Activated T-cell treated with anti-CD3 and anti-CD28 coated beads for 1 hour (primary cell): ENCODE measurements around the gene MRGPRG.

ENCODE experiments used
- DNase-seq: peaks from one replicate; pipeline ENCODE4 v3.0.0-alpha.2; 2020; ENCODE audit warnings: low read depth

The MRGPRG gene

DNA sequence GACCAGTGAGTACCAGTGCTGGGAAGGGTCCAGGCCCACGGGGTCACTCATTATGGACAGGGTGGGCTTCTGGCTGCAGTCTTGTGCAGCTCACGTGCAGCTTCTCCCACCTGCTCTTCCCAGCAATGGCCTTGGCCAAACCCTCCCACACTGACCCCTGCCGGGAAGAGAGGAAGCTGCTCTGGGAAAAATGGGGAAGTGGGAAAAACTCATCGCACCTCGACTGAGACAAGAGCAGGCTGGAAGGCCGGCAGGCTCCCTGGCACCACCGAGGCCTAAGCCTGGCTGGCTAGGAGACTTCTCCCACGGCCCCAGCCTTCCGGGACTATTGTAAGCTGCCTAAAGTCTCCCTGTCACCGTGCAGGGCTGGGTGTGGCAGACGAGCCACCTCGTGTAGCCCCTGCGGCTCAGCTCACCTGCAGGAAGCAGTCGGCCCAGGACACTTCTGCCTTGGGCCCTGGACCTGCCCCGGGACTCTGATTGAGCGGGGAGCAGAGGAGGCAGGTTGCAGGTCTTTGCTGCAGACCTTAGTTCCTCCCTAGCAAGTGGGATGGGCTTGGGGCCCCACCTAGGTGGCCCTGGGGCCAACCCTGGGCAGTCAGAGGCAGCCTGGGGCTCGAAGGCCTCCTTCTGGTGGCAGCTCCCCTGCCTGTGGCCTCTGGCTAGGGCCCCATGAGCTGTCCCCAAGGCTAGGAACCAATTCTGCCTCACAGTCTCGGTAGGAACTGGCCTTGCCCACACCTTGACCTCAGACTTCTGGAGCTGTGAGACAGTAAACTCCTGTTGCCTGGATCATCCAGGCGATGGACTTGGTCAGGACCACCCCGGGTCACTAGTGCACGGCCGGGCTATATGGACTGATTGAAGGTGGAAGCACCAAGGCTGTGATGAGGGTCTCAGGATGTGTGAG, 23.1 kb downstream of the MRGPRG start:
- DNase-seq, result no peak

DNA sequence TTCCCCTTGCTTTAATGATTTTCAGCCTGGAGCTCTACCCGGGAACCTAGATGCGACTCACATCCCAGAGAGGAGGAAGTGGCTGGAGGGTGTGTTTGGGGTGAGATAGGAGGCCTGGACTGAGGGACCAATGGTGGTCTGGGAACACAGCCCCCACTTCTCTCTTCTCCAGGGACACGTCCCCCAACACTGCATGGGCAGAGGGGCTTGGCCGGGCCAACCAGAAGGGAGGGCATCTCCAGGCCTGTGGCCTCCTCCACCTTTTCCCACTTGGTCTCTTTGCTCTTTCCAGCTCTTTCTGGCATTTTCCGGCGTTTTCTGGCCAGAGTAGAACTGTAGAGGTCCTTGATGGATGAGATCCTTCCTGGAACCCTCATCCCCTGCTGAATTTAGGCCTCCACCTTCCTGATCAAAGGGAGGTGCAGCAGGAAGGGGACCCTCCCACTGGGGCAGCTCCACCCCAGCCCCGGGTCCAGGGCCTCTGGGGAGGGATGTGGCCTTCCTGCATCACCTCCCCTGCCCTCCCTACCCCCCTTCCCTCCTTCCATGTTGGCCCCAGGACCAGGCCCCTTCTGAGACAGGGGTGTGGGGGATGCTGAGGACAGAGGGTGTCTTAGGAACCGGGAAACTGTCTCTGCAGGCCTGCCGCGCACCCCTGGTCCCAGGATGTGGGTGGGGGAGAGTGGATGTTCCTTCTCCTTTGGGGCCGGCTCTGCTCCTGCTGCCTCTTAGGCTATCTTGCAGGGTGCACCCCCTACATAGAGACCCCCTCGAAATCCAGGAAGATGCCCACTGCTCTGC, 24.4 kb downstream of the MRGPRG start:
- DNase-seq, result no peak

DNA sequence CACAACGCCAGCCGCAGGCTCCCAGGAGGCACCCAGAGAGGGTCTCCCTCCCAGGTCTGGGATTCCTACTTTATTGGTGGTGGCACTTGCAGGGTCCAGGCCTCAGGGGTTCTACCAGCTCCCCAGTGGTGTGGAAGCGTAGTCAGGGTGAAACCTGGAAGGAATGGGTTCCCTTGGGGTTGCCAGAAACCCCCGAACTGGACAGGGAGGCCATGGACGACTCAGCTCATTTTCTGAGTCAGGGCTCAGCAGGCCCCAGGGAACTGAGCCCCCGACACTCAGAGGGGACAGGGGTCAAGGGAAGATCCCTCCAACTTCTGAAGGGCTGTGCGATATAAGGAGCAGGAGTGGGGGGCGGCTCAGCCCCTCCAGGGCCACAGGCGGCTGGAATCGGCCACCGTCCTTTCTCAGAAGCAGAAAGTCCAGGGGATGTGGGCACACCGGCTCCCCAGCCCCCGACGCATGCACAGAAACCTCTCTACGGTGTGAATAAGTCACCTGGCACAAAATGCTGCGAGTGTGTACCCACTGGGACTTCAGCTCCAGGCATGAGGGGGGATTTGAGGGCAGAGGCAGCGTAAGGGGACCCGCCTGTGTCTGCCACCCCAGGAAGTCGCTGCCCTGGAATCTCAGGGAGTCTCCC, 25.1 kb downstream of the MRGPRG start:
- no peak for DNase-seq

DNA sequence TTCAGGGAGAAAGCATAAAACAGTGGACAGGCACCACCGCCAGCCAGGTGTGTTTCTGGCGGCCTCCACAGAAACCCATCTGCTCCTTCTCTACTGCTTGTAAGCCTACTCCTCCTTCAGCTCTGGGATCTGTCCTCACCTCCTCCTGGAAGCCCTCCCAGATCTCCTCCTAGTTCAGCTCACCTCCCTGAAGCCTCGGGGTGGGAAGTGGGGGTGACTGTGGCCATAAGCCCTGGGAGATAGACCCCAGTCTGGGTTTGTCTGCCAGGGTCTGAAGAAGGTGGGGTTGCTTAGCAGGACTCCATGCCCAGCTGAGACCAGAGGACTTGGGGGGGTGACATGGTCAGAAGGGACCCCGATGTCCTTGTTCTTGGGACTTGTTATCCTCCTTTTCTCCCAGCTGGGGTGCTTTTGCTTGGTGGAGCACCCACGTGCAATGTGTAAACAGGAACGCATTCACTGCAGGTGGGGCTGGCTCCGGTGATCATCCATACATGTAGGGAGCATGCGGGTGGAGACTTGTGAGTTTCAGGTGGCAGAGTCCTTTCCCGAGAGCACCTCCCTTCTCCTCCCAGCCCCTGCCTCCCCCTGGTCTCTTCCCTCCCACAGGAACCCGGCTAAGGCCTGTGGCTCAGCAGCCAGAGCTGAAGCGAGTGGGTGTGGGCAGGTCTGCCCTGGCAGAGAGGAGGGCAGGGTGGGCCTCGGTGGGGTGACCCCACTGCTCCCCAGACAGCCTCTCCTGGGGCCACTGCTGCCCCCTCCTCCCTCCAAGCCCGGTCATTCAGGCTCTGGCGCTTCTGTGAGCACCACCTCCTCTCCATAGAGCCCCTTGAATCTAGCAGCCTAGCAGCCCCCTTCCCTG, 25.9 kb downstream of the MRGPRG start:
- no peak for DNase-seq

DNA sequence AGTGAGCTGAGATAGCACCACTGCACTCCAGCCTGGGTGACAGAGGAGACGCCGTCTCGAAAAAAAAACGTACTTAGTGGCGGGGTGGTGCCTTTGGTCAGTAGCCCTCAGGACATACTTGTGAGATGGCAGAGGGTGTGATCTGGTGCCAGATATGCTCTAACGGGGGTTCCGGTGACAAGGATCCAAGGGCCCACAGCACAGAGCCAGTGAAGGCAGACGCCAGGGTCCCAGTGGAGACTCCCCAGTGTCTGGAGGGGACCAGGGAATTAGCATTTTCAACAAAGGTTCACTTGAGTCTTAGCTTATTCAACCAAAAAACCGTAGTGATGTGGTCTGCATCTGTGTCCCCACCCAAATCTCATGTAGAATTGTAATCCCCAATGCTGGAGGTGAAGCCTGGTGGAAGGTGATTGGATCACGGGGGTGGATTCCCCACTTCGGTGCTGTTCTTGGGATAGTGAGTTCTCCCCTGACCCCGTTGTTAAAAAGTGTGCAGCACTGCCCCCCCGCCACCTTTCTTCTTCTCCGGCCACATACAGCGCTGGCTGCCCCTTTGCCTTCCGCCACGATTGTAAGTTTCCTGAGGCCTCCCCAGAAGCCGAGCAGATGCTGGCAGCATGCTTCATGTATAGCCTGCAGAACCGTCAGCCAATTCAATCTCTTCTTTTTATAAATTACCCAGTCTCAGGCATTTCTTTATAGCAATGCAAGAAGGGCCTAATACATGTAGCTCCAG, 26.9 kb downstream of the MRGPRG start:
- DNase-seq, result no peak

DNA sequence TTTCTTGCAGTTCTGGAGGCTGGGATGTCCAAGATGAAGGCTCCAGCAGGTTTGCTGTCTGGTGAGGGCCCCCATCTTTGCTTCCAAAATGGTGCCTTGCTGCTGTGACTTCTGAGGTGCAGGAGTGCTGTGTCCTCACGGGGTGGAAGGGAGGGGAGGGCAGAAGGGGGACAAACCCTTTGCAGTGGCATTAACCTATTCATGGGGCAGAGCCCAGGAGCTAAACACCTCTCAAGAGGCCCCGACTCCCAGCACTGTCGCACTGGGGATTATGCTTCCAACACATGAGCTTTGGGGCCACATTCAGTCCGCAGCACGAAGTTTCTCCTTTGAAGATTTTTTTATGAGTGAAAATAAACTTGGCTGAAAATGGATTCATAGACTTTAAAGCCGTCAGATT, 28.0 kb downstream of the MRGPRG start:
- DNase-seq, result no peak

DNA sequence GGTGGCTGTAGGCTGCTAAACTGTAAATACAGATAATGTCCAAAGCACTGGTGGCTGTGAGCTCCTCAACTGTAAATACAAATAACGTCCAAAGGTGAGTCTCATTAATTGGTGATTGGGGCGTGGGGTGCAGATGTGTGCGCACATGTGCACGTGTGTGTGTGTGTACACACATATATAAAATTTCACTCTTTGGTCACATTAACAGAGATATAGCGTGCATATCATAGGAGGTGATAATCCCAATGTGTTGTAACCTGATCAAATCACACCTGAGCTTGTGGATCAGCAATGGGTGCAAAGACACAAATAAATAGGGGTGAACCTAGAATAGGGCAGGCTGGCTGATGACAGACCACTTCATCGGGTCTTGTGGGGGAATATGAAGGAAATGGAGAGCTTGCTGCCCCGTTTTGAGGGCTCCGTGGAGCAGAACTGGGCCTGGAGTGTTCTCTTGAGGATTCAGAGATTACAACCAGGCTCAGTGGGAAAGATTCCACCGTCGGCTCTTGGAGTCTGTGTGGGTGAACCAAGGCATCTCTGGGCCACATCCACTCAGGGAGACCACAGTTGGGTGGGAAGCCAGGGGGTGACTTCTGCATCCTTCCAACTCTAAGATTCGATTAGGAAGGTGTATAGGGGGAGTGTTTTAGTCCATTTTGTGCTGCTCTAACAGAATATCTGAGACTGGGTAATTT, 28.6 kb downstream of the MRGPRG start:
- DNase-seq, result no peak

DNA sequence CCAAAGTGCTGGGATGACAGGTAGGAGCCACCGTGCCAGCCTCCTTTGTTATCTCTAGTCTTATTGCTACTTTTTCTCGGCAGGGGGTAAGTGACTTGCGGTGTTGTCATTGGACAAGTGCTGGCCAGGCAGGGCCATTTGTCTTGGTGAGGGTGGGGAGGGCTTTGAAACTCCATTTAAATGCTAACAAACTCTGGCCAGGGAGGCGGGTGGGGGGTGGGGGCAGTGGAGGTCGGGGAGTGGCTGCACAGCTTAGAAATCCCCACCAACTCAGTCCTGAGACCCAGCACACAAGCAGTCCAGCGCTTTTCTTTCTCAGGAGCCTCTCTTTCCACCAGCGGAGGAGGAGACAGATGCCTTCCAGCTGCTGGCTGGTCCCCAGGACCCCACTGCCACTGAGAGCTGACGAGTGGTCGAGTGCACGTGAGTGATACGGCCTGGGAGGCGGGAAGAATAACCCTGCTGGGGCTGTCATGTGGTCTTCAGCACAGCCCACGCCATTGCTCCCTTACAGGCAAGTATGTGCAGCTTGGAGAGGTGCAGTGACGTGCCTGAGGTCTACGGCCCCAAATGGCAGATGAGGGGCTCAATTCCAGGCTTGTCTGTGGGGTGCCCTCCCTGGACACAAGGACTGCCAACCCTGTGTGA, 29.3 kb downstream of the MRGPRG start:
- DNase-seq, result no peak

DNA sequence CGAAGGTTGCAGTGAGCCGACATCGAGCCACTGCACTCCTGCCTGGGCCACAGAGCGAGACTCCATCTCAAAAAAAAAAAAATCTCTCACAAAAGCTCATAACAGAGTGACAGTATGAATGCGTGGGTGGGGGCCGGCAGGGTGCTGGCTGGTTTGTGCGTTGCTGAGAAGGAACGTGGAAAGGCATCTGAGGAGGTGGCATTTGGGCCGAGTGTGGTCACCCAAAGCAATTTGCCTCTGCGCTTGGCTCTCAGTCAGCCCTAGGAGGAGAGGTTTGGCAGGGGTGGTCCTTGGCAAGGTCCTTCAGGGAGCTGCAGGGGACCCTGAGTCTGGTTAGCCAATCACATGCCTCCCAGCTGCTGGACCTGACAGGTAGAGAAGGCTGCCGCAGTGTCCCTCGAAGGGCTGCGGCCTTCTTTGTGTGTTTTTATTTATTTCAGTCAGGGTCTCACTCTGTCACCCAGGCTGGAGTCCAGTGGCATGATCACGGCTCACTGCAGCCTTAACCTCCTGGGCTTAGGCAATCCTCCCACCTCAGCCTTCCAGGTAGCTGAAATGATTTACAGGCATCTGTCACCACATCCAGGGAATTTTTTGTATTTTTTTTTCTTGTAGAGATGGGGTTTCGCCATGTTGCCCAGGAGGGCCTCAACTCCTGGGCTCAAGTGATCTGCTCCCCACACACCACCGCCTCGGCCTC, 30.0 kb downstream of the MRGPRG start:
- DNase-seq, result no peak

DNA sequence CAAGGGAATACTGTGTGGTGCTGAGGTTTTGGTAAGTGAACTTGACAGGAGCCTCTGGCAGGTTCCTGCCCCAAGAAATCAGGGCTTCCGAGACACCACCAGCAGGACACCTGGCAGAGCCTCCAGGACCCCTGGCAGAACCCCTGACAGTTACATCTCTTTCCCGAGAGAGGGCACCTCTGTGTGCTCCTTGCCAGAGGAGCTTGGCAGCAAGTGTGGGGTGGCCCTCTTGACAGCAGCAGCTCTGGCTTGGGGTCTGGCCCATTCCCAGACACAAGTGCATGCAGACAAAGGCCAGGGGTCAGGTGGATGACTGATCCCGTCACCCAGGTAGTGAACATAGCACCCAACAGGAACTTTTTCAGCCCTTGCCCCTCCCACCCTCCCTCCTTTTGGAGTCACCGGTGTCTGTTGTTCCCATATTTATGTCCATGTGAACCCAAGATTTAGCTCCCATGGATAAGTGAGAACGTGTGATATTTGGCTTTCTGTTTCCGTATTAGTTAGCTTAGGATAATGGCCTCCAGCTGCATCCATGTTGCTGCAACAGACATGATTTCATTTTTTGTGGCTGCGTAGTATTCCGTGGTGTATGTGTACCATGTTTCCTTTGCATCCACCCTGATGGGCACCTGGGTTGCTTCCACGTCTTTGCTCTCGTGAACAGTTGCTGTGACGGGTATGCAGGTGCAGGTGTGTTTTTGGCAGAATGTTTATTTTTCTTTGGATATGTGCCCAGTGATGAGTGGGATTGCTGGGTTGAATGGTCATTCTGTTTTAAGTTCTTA, 32.3 kb downstream of the MRGPRG start:
- DNase-seq, result no peak

DNA sequence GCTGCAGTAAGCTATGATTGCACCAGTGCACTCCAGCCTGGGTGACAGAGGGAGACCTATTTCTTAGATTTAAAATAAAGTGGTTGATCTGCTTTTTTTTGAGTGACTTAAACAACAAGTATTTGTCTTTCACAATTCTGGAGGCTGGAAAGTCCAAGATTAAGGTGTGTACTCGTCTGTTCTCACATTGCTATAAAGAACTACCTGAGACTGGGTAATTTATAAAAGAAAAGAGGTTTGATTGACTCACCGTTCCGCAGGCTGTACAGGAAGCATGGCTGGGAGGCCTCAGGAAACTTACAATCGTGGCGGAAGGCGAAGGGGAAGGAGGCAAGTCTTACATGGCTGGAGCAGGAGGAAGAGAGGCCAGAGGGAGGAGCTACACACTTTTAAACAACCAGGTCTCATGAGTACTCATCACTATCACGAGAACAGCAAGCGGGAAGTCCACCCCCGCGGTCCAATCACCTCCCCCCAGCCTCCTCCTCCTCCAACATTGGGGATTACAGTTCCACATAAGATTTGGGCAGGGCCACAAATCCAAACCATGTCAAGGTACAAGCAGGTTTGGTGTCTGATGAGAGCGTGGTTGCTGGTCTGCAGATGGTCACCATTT, 33.8 kb downstream of the MRGPRG start:
- no peak for DNase-seq

DNA sequence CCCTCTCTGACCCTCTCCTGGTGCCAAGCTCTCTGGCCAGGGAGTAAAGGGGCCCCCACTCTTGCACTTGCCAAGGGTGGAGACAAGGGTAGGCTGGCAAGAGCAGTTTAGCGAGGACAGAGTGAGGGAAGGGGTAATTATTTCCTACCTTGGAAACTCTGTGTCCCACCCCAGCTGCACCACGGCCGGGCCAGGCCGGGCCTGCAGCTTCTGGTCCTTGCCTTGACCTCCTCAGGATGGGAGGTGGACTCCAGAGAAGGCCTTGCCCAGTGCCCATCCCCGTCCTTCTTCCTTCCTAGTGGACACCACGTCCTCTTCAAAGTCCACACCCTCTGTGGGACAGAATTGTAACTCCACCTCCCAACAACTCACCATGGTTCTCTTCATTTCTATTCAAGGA, 35.1 kb downstream of the MRGPRG start:
- DNase-seq, result no peak

DNA sequence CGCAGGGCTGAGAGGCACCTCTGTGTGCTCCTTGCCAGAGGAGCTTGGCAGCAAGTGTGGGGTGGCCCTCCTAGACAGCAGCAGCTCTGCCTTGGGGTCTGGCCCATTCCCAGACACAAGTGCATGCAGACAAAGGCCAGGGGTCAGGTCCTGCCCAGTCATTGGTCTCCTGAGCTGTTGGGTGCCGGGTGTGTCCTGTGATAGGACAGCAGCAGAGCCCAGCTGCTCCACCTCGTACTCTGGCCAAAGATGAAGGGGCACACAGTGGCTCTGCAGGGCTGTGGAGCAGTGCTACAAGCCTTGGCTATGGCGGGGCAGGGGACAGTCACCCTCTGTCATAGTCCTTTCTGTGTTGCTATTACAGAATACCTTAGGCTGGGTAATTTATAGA, 36.2 kb downstream of the MRGPRG start:
- DNase-seq, result no peak

DNA sequence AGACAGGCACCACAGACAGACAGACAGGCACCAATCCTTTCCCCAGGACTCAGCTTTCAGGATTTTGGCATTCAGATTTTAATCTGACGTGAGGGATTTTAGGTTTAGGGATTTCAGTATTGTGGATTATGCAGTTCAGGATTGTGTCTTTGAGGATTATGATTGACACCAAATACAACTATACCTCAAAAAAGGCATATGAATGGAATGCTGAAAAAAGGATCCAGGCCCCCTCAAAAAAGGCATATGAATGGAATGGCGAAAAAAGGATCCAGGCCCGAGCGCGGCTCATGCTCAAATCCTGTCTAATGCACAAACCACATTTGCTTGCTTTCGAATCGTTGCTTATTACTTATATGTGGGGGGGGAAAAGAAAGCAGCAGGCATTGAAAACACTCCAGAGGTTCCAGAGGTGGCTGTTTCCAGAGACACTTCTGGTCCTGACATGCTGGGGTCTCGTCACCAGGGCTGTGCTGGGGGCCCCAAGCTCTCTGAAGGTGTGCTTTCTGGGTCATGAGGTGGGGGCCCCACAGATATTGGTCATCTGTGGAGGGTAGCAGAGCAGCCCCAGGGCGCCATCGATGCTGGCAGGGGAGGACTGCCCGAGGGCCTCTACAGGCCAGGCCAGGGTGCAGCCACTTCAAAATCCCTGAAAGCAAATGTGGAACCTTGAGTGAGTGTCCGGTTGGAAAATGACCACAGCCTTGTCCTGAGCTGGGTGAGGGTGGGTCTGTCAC, 36.7 kb downstream of the MRGPRG start:
- no peak for DNase-seq

DNA sequence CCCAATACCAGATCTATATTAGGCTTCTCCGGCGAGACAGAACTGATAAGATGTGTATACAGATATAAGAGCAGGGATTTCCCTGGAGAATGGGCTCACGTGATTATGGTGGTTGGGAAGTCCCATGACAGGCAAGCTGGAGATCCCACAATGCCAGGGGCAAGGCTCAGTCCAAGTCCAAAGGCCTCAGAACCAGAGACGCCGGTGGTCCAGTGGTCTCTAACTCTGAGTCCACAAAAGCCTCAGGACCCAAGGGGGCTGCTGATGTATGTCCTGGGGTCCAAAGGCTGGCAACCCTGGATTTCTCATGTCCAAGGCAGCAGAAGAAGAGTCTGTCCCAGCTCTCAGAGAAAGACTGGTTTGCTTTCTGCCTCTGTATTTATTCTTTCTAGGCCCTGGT, 37.7 kb downstream of the MRGPRG start:
- DNase-seq, result no peak

DNA sequence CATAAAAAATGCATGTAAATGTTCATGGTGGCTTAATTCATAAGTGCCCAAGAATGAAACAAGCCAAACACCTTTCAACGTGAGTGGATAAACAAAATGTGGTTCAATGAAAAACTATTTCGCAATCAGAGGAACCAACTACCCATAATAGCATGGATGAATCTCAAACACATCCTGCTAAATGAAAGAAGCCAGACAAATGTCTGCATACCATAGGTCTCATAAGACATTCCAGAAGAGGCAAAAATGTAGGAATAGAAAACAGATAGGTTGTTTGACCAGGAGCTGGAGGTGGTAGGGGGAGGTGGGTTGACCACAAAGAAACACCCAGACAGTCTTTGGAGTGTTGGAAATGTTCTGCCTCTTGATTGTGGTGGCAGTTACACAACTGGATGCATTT, 40.3 kb downstream of the MRGPRG start:
- DNase-seq, result no peak

DNA sequence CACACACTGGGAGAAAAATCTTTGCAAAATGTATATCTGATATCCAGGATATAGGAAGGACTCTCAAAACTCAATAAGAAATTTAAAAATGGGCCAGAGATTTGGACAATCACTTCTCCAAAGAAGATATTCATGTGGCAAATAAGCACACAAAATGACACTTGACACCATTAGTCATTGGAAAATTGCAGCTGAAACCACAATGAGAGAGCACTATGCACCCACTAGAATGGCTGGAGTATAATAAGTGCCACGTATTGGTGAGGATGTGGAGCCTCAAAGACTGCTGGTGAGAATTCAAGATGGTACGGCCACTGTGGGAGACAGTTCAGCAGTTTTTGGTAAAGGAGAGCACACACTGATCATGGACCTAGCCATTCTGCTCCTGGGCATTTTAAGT, 40.7 kb downstream of the MRGPRG start:
- DNase-seq, result no peak
